G401.6 (cell line): ENCODE results near the gene TTC39A.
"Not testable (repeated sequence)": the region's sequence is repeated elsewhere in the genome, so short reads cannot be mapped to it uniquely, and the experiment has no call there.

Experiments used
- FAIRE-seq: peaks from 2 replicates; lab custom pipeline; 2012; peaks lifted over from hg19 to GRCh38; lab: Jason Lieb, UNC

The TTC39A gene

GRCh38 chr1:51336711-51337110 lies 6.3 kb upstream of the TTC39A start:
- no peak for FAIRE-seq

- no peak for FAIRE-seq
Observed at GRCh38 chr1:51336004-51336403, 5.6 kb upstream of the TTC39A start.

- no peak for FAIRE-seq
Observed at GRCh38 chr1:51331206-51332100, 1.1 kb upstream of the TTC39A start.

- FAIRE-seq, result no peak
Observed at GRCh38 chr1:51329443-51330325, 678 bp downstream of the TTC39A start.

GRCh38 chr1:51328926-51329325 lies 1.4 kb downstream of the TTC39A start:
- no peak for FAIRE-seq

GRCh38 chr1:51328279-51328678 lies 2.1 kb downstream of the TTC39A start:
- FAIRE-seq, result no peak

- no peak for FAIRE-seq
Observed at GRCh38 chr1:51327386-51327785, 3.0 kb downstream of the TTC39A start.

- FAIRE-seq, result no peak
Observed at GRCh38 chr1:51326839-51327238, 3.5 kb downstream of the TTC39A start.

- FAIRE-seq, result no peak
Observed at GRCh38 chr1:51325878-51326755, 4.2 kb downstream of the TTC39A start.

GRCh38 chr1:51325391-51325790 lies 5.0 kb downstream of the TTC39A start:
- FAIRE-seq, result no peak

- FAIRE-seq, result not testable (repeated sequence)
Observed at GRCh38 chr1:51325011-51325385, 5.4 kb downstream of the TTC39A start.

- FAIRE-seq, result no peak
Observed at GRCh38 chr1:51324251-51325010, 5.9 kb downstream of the TTC39A start.

GRCh38 chr1:51323778-51324177 lies 6.6 kb downstream of the TTC39A start:
- no peak for FAIRE-seq

GRCh38 chr1:51322417-51323101 lies 7.8 kb downstream of the TTC39A start:
- FAIRE-seq, result no peak

- FAIRE-seq, result no peak
Observed at GRCh38 chr1:51321924-51322280, 8.5 kb downstream of the TTC39A start.

GRCh38 chr1:51320967-51321923 lies 9.1 kb downstream of the TTC39A start:
- FAIRE-seq, result no peak

- no peak for FAIRE-seq
Observed at GRCh38 chr1:51317798-51318197, 12.6 kb downstream of the TTC39A start.

- no peak for FAIRE-seq
Observed at GRCh38 chr1:51316846-51317120, 13.6 kb downstream of the TTC39A start.

- no peak for FAIRE-seq
Observed at GRCh38 chr1:51316113-51316845, 14.1 kb downstream of the TTC39A start.
